ENCODE data around the gene B3GALT4.

- TF ChIP-seq CTCF (IDR thresholded peaks at IDR 0.05): no peak
- TF ChIP-seq EZH2 (IDR thresholded peaks at IDR 0.05; ENCODE audit: borderline replicate concordance, insufficient read depth, low read depth, low read length, poor library complexity, severe bottlenecking): no peak
These were observed 24.2 kb upstream of the B3GALT4 start for GRCh38 chr6:33252759-33253158.

Data from B cell (primary cell).